Fibroblast of skin of left biceps (primary cell): ENCODE measurements around the gene WDR27.
"Not testable (repeated sequence)": the region's sequence is repeated elsewhere in the genome, so short reads cannot be mapped to it uniquely, and the experiment has no call there.

Experiments used
- DNase-seq, 2 experiments: peaks; one replicate each; pipeline ENCODE4 v3.0.0-alpha.2; 2013; ENCODE audit warnings: low read depth in 2 of 2

WDR27 gene

DNA sequence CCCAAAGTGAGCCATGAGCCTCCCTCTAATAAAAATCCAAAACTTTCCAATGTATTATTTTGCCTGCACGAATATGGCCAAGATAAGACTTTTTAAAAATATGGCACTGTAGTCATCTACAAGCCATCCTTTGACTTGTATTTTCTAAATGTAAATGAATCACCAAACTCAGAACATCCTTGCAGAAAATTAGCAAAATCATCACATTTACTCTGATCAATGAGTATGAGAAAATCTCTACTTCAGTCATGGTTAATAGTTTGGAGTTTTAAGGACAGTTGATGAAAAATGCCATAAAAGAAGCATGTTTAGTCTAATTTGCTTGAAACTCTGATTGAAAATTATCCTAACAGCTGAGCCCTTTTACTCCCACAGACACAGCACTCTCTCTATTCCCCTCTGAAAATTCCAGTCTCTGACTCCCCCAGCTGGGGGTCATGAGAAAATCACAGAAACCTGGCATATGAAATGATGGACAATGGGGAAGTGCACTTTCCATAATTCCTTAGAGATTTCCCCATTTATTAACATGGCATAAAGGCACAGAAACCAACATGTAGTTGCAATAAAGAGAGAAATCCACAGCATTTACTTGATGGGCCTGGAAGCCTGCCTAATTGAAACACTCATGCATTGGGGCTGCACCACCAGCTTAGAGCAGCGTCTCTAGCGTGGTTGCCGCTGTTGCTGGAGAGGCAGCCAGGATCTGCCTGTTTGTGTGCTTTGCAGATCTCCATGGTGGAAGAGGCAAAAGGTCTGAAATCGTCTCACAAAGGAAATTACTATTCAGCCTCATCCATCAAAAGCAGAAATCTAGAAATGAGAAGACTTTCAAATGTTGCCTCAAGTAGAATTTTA lies 214.0 kb downstream of the WDR27 start:
- no peak for DNase-seq

- no peak for DNase-seq
Observed at GRCh38 chr6:169479783-169480495, 221.9 kb downstream of the WDR27 start.

GRCh38 chr6:169474362-169474761 lies 227.5 kb downstream of the WDR27 start:
- no peak for DNase-seq

DNA sequence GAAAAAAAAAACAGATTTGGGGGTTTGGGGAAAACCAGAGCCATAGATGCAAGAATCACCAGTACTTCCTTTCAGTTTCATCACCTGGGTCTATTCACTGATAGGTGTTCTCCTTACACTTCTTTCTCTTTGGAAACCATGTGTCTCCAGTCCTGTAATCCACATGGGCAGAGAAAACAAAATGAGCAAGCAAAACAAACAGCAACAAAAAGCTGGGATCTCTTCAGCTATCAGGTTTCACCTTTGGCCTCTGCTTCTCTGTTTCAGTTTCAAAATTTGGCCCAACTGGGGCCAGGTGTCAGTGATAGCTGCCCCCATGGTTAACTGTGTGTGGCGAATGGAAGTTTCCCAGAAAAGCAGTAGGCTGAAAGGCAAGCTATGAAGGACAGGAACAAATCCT lies 228.2 kb downstream of the WDR27 start:
- DNase-seq = no peak

GRCh38 chr6:169472786-169473416 lies 228.9 kb downstream of the WDR27 start:
- DNase-seq = no peak

DNA sequence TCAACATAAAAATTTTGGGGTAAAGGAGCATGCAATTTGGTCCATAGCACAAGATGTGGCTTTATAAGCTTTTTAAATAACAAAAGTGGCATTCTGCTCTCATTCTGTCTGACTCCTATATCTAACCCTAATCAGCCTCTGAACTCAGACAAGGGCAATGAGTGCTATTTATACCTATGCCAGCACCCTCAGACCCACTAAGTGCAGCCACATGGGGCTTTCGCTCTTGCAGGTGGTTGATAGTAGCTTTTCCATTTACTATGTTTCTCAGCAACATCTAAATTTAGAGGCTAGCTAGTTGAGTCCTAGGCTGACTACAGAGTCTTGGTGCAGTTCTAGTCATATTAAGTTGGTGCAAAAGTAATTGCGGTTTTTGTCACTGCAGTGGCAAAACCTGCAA lies 231.0 kb downstream of the WDR27 start:
- DNase-seq = no peak

DNA sequence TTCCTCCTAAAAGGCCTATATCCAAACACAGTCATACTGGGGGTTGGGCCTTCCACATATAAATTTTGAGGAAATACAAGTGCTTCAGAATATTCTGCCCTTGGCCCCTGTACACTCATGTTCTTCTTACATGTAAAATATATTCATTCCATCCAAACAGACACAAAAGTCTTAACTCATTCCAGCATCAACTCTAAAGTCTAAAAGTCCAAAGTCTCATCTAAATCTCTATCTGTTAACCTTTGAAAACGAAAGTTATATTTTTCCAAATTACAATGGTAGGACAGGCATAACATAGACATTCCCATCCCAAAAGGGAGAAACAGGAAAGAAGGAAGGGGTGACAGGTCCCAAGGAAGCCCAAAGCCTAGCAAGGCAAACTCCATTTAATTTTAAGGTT lies 232.8 kb downstream of the WDR27 start:
- no peak for DNase-seq

DNA sequence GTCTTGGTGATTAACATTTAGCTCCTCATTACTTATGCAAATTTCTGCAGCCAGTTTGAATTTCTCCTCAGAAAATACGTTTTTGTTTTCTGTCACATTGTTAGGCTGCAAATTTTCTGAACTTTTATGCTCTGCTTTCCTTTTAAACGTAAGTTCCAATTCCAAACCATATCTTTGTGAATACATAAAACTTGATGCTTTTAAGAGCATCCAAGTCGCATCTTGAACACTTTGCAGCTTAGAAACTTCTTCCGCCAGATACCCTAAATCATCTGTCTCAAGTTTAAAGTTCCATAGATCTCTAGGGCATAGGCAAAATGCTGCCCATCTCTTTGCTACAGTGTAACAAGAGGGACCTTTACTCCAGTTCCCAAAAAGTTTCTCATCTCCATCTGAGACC lies 234.1 kb downstream of the WDR27 start:
- not testable (repeated sequence) for DNase-seq

DNA sequence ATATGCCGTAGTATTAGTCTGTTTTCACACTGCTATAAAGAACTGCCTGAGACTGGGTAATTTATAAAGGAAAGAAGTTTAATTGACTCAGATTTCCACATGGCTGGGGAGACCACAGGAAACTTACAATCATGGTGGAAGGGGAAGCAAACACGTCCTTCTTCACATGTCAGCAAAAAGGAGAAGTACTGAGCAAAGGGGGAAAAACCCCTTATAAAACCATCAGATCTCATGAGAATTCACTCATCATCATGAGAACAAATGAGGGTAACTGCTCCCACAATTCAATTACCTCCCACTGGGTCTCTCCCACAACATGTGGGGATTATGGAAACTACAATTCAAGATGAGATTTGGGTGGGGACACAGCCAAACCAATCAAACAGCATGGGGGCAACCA lies 235.6 kb downstream of the WDR27 start:
- DNase-seq = not testable (repeated sequence)

- no peak for DNase-seq
Observed at GRCh38 chr6:169457762-169458161, 244.1 kb downstream of the WDR27 start.

GRCh38 chr6:169456840-169457239 lies 245.0 kb downstream of the WDR27 start:
- DNase-seq = no peak

DNA sequence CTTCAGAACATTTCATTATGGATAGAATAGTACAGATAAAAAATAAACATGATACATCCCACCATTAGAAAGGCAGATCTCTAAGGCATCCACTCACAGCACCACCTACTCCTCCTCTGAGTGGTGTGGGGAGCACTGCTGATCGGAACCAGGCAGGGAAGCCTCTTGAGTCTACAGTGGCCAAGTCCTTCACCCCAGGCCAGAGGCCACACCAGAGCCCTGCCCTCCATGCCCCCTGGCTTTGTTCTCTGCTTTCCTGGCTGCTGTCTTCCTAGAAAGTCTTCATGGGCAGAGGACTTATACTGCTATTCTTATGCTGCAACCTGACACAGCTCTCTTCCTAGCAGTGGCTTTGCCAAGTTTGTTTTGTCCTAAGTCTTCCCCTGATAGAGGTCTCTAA lies 246.4 kb downstream of the WDR27 start:
- no peak for DNase-seq

DNA sequence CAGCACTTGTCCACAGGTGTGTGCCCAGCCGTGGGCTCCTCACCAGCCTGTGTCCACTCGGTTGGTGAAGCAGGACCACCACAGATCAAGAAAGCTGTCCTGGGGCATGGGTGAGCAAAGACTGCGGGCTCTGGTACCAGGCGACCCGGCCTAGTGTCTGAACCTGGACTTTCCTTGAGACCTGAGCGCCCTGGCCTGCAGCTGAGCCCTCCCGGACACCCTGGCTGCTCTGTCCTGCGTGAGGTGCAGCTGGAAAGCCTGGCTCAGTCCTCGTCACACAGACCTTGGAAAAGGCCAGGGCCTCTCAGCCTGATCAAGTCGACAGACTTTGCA lies 247.0 kb downstream of the WDR27 start:
- DNase-seq = no peak

GRCh38 chr6:169454204-169454871 lies 247.5 kb downstream of the WDR27 start:
- DNase-seq = peak; percentile 75 to 80

DNA sequence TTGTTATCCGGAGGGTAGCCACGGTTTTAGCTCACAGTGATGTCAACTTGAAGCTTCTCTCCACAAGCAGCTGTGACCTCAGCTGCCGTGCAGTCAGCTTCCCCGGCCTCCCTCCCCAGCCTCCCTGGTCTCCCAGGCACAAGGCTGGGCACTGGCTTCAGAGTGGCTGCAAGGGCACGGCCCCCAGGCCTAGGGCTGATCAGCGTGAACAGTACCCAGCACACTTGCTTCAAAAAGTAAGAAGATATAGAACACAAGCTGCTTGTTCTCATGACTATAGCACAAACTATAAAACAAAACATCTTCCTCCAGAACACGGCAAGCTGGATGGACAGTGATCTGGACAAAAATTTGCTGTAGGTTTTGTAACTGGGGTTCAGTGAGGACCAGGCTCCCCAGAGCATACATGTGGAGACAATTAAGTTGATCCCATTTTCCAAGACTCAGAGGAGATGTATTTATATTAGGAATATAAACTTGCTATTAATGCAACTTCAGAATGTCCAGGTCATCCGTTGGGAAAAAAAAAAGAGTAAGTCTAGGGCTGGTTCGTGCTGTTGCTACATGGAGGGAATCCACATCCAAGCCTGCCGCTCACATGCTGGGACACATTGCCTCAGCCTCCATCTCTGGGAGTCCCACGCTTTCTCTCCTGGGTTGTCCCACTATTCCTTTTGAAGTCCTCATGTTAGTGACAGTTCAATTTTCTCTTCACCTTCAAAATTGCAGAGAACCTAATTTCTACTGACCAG lies 248.8 kb downstream of the WDR27 start:
- no peak for DNase-seq

DNA sequence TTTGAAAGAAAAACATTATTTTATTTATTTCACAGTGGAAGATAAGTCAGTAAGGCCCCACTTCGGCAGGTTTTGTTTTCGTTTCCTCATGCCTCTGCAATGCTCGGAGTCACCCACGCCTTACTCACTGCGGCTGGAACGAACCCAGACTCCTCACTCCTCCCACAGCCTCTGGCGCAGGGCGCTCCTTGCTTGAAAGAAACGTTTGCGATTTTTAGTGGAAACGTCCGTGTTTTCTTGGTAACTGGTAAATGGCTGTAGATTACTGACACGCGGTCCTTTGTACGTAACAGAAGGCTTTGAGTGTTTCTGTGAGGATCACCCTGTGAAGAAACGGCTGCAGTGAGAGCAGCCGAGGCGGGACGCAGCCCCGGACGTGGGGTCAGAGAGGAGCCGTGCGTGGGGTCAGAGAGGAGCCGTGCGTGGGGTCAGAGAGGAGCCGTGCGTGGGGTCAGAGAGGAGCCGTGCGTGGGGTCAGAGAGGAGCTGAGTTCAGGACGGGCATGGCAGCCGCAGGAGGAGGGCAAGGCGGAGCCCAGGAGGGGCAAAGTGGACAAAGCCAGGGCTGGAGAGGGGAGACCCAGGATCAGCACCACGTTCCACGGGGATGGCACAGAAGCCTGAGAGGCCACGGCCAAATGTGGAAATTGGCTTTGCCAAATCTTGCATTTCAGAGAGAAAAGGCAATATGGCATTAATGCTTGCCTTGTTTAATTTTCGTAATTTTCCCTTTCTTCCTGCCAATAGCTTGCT lies 249.5 kb downstream of the WDR27 start:
- DNase-seq = peak; percentile 48 to 54

GRCh38 chr6:169451065-169451838 lies 250.6 kb downstream of the WDR27 start:
- no peak for DNase-seq

DNA sequence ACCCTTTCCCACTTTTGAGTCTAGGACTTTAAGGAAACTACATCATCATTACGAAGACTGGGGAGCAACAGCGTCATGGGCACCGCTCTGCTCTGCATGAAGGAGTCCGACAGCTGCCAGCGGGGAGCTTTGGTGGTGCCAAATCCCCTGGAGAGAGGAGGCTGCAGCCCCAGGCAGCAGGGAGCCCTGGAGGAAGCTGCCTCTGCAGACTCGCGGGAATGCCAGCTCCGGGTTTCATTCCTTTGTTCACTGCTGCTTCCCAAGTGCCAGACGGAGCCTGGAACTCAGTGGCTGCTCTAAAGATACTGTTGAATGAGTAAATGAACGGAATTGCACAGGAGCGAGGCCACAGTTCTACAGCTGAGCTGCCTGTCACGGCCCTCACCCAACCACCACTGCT lies 251.7 kb downstream of the WDR27 start:
- no peak for DNase-seq

DNA sequence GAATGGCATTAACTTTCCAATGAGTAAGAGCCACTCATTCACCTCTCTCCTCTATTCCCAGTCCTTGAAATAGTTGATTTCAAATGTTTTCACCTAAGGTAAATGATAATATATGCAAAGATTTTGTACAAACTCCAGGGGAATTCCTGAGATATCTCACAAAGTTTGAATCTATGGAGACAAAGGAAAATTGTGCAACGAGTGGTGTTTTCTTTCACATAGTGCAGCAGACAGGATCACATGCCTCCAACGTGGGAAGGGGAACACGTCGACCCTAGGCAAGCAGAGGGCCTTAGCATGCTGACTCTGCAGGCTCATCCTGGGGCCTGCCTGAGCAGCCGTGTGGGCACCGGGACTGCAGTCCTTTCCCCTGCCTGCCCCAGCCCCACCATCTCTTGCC lies 252.6 kb downstream of the WDR27 start:
- DNase-seq = no peak
